H1 (cell line): ENCODE results near the gene TMEM178B. TPM values are rescaled to one million over a fixed set of nuclear protein-coding genes. Genes with fewer than 3 reads are reported as not detected.

Experiments
- CTCF ChIA-PET: fragments of 300-600 bp; sonication (Branson Sonifier 250); formaldehyde crosslinking; loops from one replicate; lab custom pipeline; 2021; ENCODE audit not compliant: partially characterized antibody; lab: Charles Lee
- POLR2A ChIA-PET: fragments of 300-600 bp; sonication (Branson Sonifier 250); formaldehyde crosslinking; loops from one replicate; lab custom pipeline; 2021; ENCODE audit warnings: inconsistent platforms; ENCODE audit not compliant: partially characterized antibody; lab: Charles Lee
- DNase-seq, 2 experiments: peaks; one replicate each; pipeline versions ENCODE4 v3.0.0 to v3.0.0-alpha.2; 2010 to 2022; ENCODE audit warnings: low spot score in 2 of 2, low read depth in 1 of 2, mixed read lengths in 1 of 2
- FAIRE-seq: peaks from 2 replicates; lab custom pipeline; 2011; peaks lifted over from hg19 to GRCh38; lab: Jason Lieb, UNC
- H2AFZ ChIP-seq: 2 replicates; pipeline ENCODE4 v1.8.1; 2012; ENCODE audit warnings: low read length, inconsistent platforms
- H2AK5ac ChIP-seq: 2 replicates; pipeline ENCODE4 v1.6.1; 2013; ENCODE audit warnings: low read depth, low read length
- H2BK120ac ChIP-seq: replicated peaks from 2 replicates; pipeline ENCODE3; 2013; ENCODE audit warnings: low read depth, low read length, inconsistent platforms
- H2BK12ac ChIP-seq: 2 replicates; pipeline ENCODE4 v1.6.1; 2013; ENCODE audit warnings: low read depth, low read length
- H2BK15ac ChIP-seq: 2 replicates; pipeline ENCODE4 v1.6.1; 2013; ENCODE audit warnings: low read length
- H2BK20ac ChIP-seq: 2 replicates; pipeline ENCODE4 v1.6.1; 2013; ENCODE audit warnings: low read length
- H2BK5ac ChIP-seq: 2 replicates; pipeline ENCODE4 v1.6.1; 2013; ENCODE audit warnings: low read depth, low read length
- H3K14ac ChIP-seq: 2 replicates; pipeline ENCODE4 v1.6.1; 2013; ENCODE audit warnings: inconsistent platforms; ENCODE audit not compliant: insufficient read length
- H3K18ac ChIP-seq: 2 replicates; pipeline ENCODE4 v1.6.1; 2013; ENCODE audit warnings: low read length; ENCODE audit errors: extremely low read depth
- H3K23ac ChIP-seq: 2 replicates; pipeline ENCODE4 v1.6.1; 2013; ENCODE audit warnings: inconsistent platforms; ENCODE audit not compliant: insufficient read length
- H3K23me2 ChIP-seq: 2 replicates; pipeline ENCODE4 v1.6.1; 2013; ENCODE audit warnings: low read depth, low read length
- H3K27ac ChIP-seq: 2 replicates; pipeline ENCODE4 v1.6.1; 2011; ENCODE audit warnings: low read depth, low read length, inconsistent platforms
- H3K27me3 ChIP-seq, 4 experiments: replicated peaks in 1 of 4; 1 replicate in 1 of 4; 2 replicates in 3 of 4; pipeline versions ENCODE4 v1.6.1 to v1.8.1; 2011 to 2013; ENCODE audit warnings: low read length in 3 of 4, mild to moderate bottlenecking in 3 of 4, inconsistent platforms in 2 of 4, mixed read lengths in 2 of 4, moderate library complexity in 1 of 4; ENCODE audit not compliant: control insufficient read depth in 3 of 4, insufficient read depth in 3 of 4; ENCODE audit errors: extremely low read depth in 1 of 4
- H3K36me3 ChIP-seq, 4 experiments: 2 replicates each; pipeline versions ENCODE4 v1.6.1 to v1.8.1; 2011 to 2013; ENCODE audit warnings: mild to moderate bottlenecking in 4 of 4, low read length in 3 of 4, moderate library complexity in 2 of 4, control low read depth in 1 of 4, inconsistent platforms in 1 of 4; ENCODE audit not compliant: insufficient read depth in 4 of 4, control insufficient read depth in 2 of 4
- H3K4ac ChIP-seq: replicated peaks from 2 replicates; pipeline ENCODE3; 2013; ENCODE audit warnings: low read length, low read depth, mixed read lengths, inconsistent platforms; ENCODE audit not compliant: insufficient read length
- H3K4me1 ChIP-seq, 4 experiments: replicated peaks in 1 of 4; 1 replicate in 1 of 4; 2 replicates in 3 of 4; pipeline versions ENCODE4 v1.6.1 to v1.8.1; 2011 to 2013; ENCODE audit warnings: low read length in 3 of 4, inconsistent platforms in 2 of 4, mixed read lengths in 1 of 4; ENCODE audit not compliant: insufficient read depth in 4 of 4, control insufficient read depth in 3 of 4
- H3K4me2 ChIP-seq, 2 experiments: 2 replicates each; pipeline versions ENCODE4 v1.6.1 to v1.8.1; 2011 to 2013; ENCODE audit warnings: low read depth in 2 of 2, low read length in 2 of 2, control low read depth in 1 of 2, inconsistent platforms in 1 of 2, mild to moderate bottlenecking in 1 of 2; ENCODE audit not compliant: insufficient read depth in 1 of 2
- H3K4me3 ChIP-seq, 4 experiments: fragments of 200-600, 300-600 bp in 1 of 4; sonication (generic), shearing (Covaris generic), sonication (Bioruptor Twin) in 1 of 4; 2 replicates each; pipeline versions ENCODE4 v1.5.1 to v1.8.1; 2011 to 2016; ENCODE audit warnings: low read length in 4 of 4, low read depth in 3 of 4, control low read depth in 2 of 4, inconsistent platforms in 2 of 4, mild to moderate bottlenecking in 2 of 4, mixed read lengths in 1 of 4, moderate library complexity in 1 of 4; ENCODE audit not compliant: insufficient read depth in 2 of 4; ENCODE audit errors: extremely low read depth in 1 of 4
- H3K56ac ChIP-seq: replicated peaks from 2 replicates; pipeline ENCODE3; 2013; ENCODE audit warnings: low read depth, mild to moderate bottlenecking, mixed read lengths, low read length, inconsistent platforms; ENCODE audit not compliant: insufficient read length
- H3K79me1 ChIP-seq: 2 replicates; pipeline ENCODE4 v1.6.1; 2013; ENCODE audit warnings: low read depth, low read length, control low read depth
- H3K79me2 ChIP-seq, 2 experiments: 2 replicates each; pipeline versions ENCODE4 v1.6.1 to v1.8.1; 2012 to 2013; ENCODE audit warnings: low read length in 2 of 2, mild to moderate bottlenecking in 2 of 2, inconsistent platforms in 1 of 2; ENCODE audit not compliant: insufficient read depth in 2 of 2, control insufficient read depth in 1 of 2
- H3K9ac ChIP-seq, 4 experiments: replicated peaks in 1 of 4; 1 replicate in 1 of 4; 2 replicates in 3 of 4; pipeline versions ENCODE4 v1.6.1 to v1.8.1; 2011 to 2013; ENCODE audit warnings: low read depth in 3 of 4, low read length in 3 of 4, control low read depth in 2 of 4, mild to moderate bottlenecking in 2 of 4, moderate library complexity in 2 of 4, inconsistent platforms in 1 of 4; ENCODE audit errors: extremely low read depth in 1 of 4
- H3K9me3 ChIP-seq, 2 experiments: 2 replicates each; pipeline versions ENCODE4 v1.6.1 to v1.8.1; 2012 to 2013; ENCODE audit warnings: mild to moderate bottlenecking in 2 of 2, moderate library complexity in 2 of 2, control low read depth in 1 of 2, inconsistent platforms in 1 of 2, low read depth in 1 of 2, low read length in 1 of 2, mixed read lengths in 1 of 2; ENCODE audit not compliant: insufficient read depth in 2 of 2
- H4K20me1 ChIP-seq, 2 experiments: replicated peaks in 1 of 2; 2 replicates each; pipeline versions ENCODE3 to v1.8.1; 2011 to 2013; ENCODE audit warnings: inconsistent platforms in 2 of 2, low read length in 2 of 2, mild to moderate bottlenecking in 1 of 2; ENCODE audit not compliant: insufficient read depth in 2 of 2, control insufficient read depth in 1 of 2
- H4K5ac ChIP-seq: 2 replicates; pipeline ENCODE4 v1.6.1; 2013; ENCODE audit warnings: low read length, low read depth, mixed read lengths, inconsistent platforms; ENCODE audit not compliant: insufficient read length
- H4K8ac ChIP-seq: 2 replicates; pipeline ENCODE4 v1.8.0; 2013; ENCODE audit warnings: mild to moderate bottlenecking, moderate library complexity, low read length, inconsistent platforms; ENCODE audit not compliant: insufficient read depth; ENCODE audit errors: extremely low read depth
- H4K91ac ChIP-seq: replicated peaks from 2 replicates; pipeline ENCODE3; 2013; ENCODE audit warnings: low read length, mixed read lengths, inconsistent platforms; ENCODE audit not compliant: insufficient read length
- CBX8 ChIP-seq: fragments of 300-800, 300-1000 bp; sonication (generic); IDR thresholded peaks from 2 replicates; pipeline ENCODE4 v1.7.1; 2016; ENCODE audit warnings: low read depth, low read length, borderline replicate concordance
- CEBPB ChIP-seq: IDR thresholded peaks from 2 replicates; pipeline ENCODE4 v1.6.1; 2012; ENCODE audit warnings: low read depth, low read length
- NANOG ChIP-seq: IDR thresholded peaks from 2 replicates; pipeline ENCODE4 v1.6.1; 2011; ENCODE audit warnings: low read length, low read depth, mild to moderate bottlenecking, inconsistent platforms; ENCODE audit not compliant: insufficient read depth, poor library complexity, severe bottlenecking
- POU5F1 ChIP-seq: IDR thresholded peaks from 2 replicates; pipeline ENCODE4 v1.6.1; 2011; ENCODE audit warnings: low read depth, mild to moderate bottlenecking, low read length, moderate library complexity
- RNF2 ChIP-seq: fragments of 200-900, 300-1000 bp; sonication (generic); IDR thresholded peaks from 2 replicates; pipeline ENCODE4 v1.7.1; 2016; ENCODE audit warnings: borderline replicate concordance, low read depth, mild to moderate bottlenecking, antibody characterized with exemption, low read length; ENCODE audit not compliant: poor library complexity, severe bottlenecking; ENCODE audit errors: missing control alignments
- SP4 ChIP-seq: IDR thresholded peaks from 2 replicates; pipeline ENCODE4 v1.6.1; 2012; ENCODE audit warnings: low read length, inconsistent platforms
- ZNF274 ChIP-seq: IDR thresholded peaks from 2 replicates; pipeline ENCODE4 v1.7.0; 2012; ENCODE audit warnings: low read length, borderline replicate concordance; ENCODE audit errors: extremely low read depth
- WGBS, 2 experiments: shearing (Covaris generic) in 1 of 2; methylation state at CpG; one replicate each; pipeline versions ENCODE4 v1.1.6 to v1.1.7; 2013 to 2015; ENCODE audit warnings: low lambda C conversion rate in 2 of 2, mixed read lengths in 2 of 2, inconsistent platforms in 1 of 2, low coverage in 1 of 2, missing lambda C conversion rate in 1 of 2; ENCODE audit not compliant: insufficient replicate concordance in 2 of 2, insufficient coverage in 1 of 2, insufficient read length in 1 of 2; ENCODE audit errors: extremely low coverage in 1 of 2, missing lambda C conversion rate in 1 of 2; 5-methylcytosine and 5-hydroxymethylcytosine counted together
- polyA plus RNA-seq, 7 experiments: library from polyadenylated mRNA; depleted of rRNA in 3 of 7; stranded (reverse) in 5 of 7; unstranded in 2 of 7; fragments of >200 nt in 5 of 7; fragments of 200-250 nt in 2 of 7; gene quantifications; 1 replicate in 5 of 7; 2 replicates in 1 of 7; 4 replicates in 1 of 7; pipeline versions ENCODE4 v1.2.1 to v1.2.3, GENCODE V29; 2011 to 2013; ENCODE audit warnings: missing spikeins in 2 of 7, mixed read lengths in 2 of 7
- total RNA-seq: library from RNA; stranded (reverse); fragmentation: NEBNext Ultra II Directional; extraction: Animal tissue kit (Norgen Biotek cat#: 25700); gene quantifications from 2 replicates; pipeline ENCODE4 v1.2.1, GENCODE V29; 2021

The TMEM178B gene
- total and polyA plus RNA-seq, 2 of the 8 experiments (the other 6 are each of a cell fraction or from before 2014, with no cell fraction given) = 5.3 to 18.1 TPM

GRCh38 chr7:141286522-141286921 lies 212.7 kb downstream of the TMEM178B start:
- Histone ChIP-seq H3K27me3 (no peaks in the 10 kb centered on the region), H3K4me2 (no peak overlapping the region), H3K79me1 (no peaks in the 10 kb centered on the region; the same call in 1 of the 2 replicates), H3K23ac (no peak overlapping the region), H2AFZ (no peak overlapping the region), H3K4ac (no peak overlapping the region), H3K79me2 (no peaks in the 10 kb centered on the region), H2AK5ac (no peak overlapping the region), H4K91ac (no peak overlapping the region), H4K20me1 (peaks cover 2% of the 10 kb centered on the region in 2 experiments), H2BK20ac (no peak overlapping the region), H3K18ac (no peak overlapping the region), H3K56ac (no peak overlapping the region), H3K27ac (no peak overlapping the region), H3K9me3 (no peaks in the 10 kb centered on the region), H4K5ac (no peak overlapping the region), H2BK15ac (no peak overlapping the region), H3K9ac (no peak overlapping the region), H3K4me3 (no peak overlapping the region), H3K4me1 (peaks cover 0 to 3% (median 0%) of the 10 kb centered on the region in 4 experiments; a peak in 1 of 7 replicates), H3K14ac (no peak overlapping the region), H4K8ac (no peak overlapping the region), H2BK120ac (no peak overlapping the region), H3K36me3 (no peaks in the 10 kb centered on the region), H3K23me2 (no peaks in the 10 kb centered on the region), H2BK12ac (no peak overlapping the region), H2BK5ac (no peak overlapping the region)
- DNase-seq = no peak
- FAIRE-seq = no peak
- TF ChIP-seq RNF2 = no peak
- TF ChIP-seq CEBPB = no peak
- no peak for TF ChIP-seq SP4
- TF ChIP-seq POU5F1 = no peak
- TF ChIP-seq ZNF274 = no peak
- TF ChIP-seq NANOG = no peak
- no peak for TF ChIP-seq CBX8
- ChIA-PET POLR2A (no interaction called here), CTCF (no interaction called here)
- 85% methylated on average over 3 of the region's 3 CpGs; no CpG with 5 or more reads in 1 of the 2 experiments for WGBS, 2 experiments
